GM19397 (cell line): ENCODE measurements around the gene HNRNPAB.
"Not testable (repeated sequence)": the region's sequence is repeated elsewhere in the genome, so short reads cannot be mapped to it uniquely, and the experiment has no call there.

Experiments
- ATAC-seq: cut with Tn5 transposase; IDR thresholded peaks from one replicate; pipeline ENCODE4 v1.9.1; 2021; ENCODE audit warnings: mild to moderate bottlenecking, moderate library complexity; ENCODE audit not compliant: unreplicated experiment

The HNRNPAB gene

DNA sequence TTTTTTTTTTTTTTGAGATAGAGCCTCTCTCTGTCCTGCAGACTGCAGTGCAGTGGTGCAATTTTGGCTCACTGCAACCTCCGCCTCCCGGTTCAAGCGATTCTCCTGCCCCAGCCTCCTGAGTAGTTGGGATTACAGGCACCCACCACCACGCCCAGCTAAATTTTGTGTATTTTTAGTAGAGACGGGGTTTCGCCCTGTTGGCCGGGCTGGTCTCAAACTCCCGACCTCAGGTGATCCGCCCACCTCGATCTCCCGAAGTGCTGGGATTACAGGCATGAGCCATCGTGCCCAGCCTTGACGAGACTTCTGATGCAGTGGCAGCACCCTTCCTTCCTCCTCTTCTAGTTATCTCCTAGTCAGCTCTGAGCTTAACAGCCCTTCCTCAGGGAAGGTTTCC, 24.8 kb downstream of the HNRNPAB start:
- ATAC-seq: not testable (repeated sequence)

DNA sequence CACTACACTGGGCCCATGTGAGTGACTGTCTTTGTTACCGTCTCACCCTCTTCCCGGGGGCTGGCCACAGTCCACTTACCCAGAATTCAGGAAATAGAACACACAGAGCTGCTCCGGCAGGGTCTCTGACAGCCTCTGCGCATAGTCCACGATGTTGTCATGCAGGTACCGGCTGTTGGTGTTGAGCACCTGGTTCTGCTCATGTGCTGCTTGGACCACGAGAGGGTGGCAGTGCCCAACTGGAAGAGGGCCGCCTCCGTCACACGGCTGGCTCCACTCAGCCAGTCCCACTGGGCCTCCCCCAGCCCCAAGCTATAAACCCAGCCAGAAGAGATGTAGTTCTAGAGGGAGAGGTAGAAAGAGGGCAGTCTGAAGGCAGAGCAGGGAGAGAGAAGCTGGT, 25.5 kb downstream of the HNRNPAB start:
- ATAC-seq: no peak

DNA sequence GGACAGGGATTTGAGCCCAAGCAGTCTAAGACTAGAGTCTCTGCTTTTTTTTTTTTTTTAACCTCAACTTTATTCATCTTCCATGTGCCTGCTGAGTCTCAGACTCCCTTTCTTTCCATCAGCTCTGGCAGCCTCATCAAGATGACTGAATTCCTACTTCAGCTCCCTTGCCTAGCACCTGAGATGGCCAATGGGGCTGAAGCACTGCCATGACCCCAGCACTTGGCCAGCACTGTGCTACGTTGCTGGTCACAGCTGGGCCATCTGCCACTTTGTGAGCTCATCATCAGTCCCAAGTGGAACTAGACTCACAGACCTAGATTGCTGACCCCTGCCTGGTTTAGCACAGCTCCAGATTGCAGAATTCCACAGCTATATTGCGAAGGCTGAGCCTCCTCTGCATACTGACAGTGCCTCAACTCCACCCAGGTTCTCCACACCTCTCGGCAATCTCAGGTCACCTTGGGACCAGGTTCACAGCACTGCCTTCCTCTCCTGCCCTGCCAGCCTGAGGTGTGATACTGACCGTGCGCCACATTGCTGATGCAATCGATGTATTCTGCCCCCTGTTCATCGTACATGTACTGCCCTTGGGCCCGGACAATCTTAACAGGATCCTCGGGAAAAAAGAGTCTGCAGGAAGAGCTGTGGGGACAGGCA, 26.7 kb downstream of the HNRNPAB start:
- ATAC-seq: no peak

DNA sequence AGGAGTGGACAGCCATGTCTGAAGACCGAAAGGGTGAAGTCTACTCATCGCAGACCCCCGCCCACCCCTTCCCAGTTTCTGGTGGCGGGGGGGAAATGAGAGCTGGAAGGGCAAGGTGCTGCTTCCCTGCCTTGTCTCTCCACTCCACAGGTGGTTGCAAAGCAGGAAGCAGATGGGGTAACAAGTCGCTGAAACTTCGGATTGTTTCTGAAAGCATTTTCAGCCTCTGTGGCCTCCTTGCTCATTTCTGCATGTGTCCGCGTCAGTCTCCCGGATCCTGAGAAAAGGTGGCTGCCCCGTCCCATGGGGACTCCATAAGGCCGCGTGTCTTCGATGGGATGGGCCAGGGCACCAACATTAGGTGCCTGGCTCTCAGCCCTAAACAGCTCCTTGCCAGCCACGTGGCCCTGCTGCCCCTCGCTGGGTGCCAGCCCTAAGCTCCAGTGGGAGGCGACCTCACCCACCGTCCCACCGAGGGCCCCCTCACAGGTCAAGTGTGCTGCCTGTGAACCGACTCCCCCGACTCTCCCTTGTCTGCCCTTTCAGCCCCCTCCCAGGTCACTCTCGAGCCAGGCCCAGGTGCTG, 27.3 kb downstream of the HNRNPAB start:
- ATAC-seq: no peak

DNA sequence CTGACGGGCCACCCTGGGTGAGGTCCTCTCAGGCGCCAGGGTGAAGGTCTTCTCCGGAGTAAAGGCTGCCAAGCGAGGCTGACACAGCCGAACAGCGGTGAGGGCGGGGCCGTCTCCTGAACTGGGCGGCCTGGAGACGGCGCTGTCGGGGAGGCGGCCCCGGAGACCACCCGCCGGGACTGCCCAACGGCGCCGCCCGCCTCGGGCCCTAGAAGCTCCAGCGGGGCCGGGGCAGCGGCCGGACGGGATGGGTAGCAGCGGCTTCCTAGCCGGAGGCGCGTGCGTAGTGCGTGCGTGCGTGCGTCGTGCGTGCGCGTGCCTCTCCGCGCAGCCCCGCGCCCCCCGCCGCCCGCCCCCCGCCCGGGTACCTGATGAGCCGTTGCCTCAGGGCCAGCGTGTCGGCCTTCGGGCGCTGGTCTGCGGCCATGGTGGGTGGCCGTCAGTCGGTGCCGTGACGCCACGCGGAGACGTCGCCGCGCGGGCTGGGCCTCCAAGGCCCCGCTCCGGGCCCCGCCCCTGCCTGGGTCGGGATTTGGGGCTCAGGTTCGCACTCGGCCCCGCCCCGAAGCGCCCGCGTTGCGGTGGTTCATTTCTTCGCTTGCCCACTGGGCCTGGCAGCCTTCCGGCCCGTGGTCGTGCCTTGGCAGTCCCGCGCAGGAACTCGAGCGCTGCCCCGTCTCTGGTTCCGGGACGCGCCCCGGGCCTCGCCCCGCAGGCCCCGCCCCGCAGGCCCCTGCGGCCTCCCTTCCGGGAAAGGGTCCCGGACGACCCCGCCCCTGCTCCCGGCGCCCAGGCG, 28.0 kb downstream of the HNRNPAB start, which contains the start of gene PHYKPL:
Gene PHYKPL, minus strand, starts transcription at position 679 of the 796 bp plus-strand sequence. Its CDS starts 252 bp downstream, at position 427.
- ATAC-seq: peak; percentile 71

DNA sequence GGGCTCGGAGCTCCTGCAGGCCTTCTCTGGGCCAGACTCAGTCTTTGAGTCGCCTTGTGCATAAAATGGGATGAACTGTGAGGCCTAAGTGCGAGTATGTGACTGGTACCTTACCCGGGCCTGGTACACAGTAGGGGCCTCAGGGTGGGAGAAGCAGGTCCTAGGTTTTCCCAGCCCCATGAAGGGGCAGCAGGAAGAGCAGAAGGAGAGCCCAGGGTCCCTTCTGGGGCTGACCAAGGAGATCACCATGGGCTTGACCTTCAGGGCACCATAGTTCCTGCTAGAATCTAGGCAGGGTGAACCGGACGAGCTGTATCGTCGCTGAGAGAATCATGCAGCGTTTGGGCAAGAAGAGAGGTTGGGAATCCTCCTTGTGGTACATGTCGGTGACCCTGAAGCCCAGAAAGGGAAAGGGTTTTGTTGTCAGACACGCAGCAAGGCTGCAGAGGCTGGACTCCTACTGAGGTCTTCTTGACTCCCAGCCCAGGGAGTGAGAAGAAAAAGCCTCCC, 28.6 kb downstream of the HNRNPAB start:
- ATAC-seq: no peak

DNA sequence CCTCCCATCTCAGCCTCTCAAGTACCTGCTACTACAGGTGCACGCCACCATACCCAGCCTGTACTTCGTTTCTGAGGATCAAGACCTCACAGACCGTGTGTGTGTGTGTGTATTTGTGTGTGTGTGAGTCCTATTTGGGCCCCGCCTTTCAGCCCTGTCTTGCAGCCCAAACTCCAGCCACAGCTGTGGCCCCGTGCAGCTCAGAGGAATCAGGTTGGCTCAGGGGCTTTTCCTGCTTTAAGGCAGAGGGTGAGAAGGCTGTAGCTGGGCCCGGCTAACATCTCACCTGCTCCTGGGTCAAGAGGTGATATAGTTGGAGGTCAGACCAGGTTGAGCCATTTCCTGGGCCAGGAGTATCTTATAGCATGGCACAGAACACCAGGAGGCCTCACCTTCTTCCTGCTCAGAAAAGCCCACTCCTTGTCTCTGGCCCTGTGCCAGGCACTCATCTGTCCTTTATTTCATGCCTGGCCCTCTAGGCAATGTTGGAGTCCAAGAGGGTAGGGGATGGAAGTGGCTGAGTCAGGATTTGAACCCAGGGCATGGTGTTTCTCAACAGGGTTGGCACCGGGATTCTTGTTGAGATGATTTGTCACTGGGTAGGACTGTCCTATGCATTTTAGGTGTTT, 29.9 kb downstream of the HNRNPAB start:
- ATAC-seq: no peak

DNA sequence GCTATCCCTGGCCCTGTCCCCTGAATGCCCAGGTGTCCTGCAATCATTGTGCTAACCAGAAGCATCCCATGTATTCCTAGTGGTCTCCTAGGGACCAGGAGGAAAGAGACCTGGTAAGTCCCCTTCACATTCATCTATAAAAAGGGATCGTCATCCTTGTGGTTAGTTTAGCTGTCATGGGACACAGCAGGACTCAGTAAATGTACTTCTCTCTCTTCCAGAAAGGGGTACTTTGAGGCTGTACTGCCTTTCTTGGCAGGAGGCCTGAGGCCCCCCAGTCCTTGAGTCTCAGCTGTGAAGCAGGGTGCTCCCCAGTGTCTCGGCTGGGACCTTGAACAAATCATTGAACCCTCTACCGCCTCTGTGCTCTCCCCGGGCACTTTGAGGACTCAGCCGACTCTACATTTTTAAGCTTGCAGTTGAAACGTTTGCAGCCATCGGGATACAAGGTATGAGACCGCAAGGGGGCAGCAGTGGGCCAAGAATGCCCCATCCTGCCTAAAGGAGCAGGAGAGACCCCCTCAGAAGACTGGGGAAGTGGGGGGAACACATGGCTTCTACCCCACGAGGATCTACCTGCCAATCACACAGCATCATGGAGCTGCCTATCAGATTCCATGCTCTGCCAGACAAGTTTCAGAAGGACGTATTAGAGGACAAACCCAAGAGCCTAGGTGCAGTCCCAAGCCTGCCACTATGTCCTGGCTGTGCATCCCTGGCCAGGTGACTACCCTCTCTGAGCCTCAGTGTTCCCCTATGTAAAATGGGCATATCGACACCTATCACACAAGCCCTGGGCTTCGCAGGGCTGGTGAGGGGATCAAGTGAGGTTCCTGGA, 30.6 kb downstream of the HNRNPAB start:
- no peak for ATAC-seq

DNA sequence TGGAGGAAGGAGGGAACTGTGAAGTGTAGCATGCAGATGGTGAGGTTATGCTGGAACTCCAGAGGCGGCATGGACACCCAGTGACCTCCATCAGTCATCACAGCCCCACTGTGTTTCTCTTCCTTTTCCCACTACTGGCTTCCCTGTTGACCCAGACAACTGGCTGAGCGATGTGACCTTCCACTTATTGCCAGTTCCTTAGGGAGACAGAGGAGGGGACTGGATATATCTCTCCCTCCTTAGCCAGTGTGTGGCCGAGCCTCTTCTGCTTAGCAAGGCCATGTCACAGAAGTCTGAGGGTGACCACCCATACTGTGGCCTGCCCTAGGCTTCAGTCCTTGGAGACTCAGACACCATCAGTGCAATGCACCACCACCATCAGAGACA, 31.2 kb downstream of the HNRNPAB start:
- no peak for ATAC-seq

DNA sequence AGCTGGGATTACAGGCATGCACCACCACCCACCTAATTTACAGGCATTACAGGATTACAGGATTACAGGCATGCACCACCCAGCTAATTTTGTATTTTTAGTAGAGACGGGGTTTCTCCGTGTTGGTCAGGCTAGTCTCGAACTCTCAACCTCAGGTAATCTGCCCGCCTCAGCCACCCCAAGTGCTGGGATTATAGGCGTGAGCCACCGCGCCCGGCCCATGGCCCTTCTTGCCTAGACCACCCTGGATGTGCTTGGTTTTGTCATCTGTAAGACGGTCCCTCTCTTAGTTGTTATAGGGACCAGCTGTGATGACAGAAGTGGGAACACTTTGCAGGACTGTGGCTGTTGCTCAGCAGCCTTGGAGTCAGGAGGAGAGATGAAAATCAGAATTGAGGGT, 31.8 kb downstream of the HNRNPAB start:
- no peak for ATAC-seq

DNA sequence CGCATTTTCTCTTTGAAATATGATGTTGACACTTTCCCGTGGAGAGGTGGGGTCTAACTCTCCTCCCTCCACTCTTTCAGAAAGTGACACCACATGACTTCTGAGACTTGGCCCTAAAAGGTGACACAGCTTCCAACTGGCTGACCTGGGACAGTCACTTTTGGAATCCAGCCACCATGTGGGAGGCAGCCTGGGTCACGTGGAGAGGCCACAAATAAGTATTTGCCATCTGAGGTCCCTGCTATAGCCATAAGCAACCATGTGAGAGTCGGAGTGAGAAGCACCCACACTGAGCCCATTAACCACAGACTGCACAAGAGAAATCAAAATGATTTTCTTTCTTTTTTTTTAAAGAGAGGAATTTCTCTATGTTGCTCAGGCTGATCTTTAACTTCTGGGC, 32.3 kb downstream of the HNRNPAB start:
- no peak for ATAC-seq

DNA sequence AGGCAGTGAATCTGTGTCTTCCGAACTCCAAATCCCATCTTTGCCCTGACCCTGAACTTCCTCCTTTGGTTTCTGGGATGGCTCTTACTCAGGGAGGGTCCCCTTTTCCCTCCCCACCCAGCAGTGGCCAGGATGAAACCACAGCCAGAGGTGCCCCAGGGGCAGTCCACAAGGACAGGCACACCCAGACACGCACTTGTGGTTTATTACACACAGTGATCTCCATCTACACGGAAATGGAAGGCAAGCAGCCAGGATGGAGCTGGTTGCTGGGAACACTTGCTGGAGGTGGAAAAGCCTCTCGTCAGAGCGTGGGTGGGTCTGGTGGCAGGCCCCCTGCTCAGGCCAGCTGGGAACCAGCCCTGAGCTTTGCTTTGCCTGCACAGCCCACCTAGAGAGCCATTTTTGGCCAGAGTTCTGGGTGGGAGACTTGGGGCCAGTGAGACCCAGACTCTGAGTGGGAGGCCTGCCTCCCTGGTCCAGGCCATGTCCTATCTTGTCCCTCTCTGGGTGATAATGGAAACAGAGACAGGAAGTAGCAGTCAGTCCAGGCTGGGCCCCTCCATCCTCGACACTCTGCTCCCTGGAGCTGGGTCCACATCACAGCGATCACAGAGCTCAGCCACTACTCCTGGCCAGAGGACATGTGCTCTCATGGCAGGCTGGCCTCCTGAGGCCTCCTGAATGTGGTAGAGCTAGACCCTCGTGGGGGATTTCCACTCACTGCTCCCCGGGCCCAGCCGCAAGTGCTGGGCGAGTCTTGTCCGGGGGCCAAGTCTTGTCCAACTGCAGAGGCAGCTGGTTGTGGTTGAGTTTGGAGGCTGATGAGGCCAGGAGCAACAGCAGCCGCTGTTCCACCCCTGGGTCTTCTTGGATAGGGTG, 33.3 kb downstream of the HNRNPAB start:
- no peak for ATAC-seq

DNA sequence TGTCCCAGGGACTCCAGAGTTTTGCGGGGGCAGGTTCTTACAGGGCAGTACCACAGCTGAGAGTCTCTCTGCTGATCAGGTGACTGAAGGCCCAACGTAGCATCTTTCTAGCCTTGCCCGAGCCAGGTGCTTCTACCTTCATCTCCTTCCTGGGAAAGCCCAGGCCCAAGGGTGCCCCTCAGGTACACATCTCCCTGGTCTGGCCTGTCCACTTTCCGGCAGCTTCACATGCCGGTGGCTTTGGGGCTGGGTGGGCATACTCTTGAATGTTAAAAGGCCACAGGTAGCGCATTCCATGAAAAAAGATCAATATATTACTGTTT, 33.9 kb downstream of the HNRNPAB start:
- ATAC-seq: no peak

DNA sequence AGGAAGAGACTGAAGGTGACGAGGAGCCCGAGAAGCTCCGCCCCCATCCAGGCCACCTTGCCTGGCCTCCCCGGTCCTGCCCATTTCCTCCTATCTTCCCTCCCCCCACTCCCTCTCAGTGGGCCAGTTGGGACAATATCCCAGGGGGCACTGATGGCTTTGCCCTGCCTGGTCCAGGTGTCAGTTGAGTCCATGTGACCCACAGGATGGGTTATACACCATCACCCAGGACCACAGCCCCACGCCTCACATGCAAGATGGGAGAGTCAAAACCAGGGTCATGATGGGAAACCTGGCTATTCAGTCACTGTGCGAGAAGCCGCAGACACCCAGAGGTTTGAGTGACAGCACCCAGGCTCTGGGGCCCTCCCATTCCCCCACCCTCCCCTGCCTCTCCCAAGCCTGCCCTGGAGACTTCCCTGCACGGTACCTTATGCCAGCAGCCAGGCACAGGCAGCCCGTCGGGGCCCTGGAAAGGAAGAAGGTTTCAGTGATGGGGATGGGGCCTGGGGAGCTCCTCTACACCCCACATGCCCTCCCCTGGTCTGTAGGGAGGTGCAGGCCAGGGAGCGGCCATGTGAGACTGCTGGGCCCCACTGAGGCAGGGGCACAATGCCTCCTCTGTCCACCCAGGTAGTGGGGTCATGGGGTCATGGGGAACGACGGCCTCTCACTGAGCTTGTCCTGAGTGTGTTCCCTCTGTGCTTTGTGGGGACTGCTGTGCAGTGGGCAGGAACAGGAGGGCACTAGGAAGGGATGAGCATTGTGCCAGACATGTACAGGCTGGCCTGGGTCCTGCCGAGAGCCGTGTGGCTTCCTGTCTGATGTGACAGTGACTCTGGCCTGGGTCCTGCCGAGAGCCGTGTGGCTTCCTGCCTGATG, 34.6 kb downstream of the HNRNPAB start:
- ATAC-seq: no peak

DNA sequence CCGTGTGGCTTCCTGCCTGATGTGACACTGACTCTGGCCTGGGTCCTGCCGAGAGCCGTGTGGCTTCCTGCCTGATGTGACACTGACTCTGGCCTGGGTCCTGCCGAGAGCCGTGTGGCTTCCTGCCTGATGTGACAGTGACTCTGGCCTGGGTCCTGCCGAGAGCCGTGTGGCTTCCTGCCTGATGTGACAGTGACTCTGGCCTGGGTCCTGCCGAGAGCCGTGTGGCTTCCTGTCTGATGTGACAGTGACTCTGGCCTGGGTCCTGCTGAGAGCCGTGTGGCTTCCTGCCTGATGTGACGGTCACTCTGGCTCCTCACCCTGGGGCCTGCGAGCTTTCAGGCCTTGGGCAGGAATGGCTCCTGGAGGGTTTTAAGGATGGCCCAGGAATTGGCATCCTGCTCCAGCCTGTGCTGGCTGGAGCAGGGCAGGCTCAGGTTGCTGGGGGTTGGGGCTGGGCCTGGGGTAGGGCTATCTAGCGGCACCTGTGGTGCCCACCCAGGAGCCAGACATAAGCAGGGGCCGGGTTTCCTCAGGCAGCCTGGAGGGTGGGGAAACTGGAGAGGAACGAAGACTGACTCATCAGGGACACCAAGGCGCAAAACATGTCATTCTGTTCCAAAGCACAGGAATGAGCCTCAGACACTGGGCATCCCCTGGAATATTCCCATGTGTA, 35.4 kb downstream of the HNRNPAB start:
- not testable (repeated sequence) for ATAC-seq

DNA sequence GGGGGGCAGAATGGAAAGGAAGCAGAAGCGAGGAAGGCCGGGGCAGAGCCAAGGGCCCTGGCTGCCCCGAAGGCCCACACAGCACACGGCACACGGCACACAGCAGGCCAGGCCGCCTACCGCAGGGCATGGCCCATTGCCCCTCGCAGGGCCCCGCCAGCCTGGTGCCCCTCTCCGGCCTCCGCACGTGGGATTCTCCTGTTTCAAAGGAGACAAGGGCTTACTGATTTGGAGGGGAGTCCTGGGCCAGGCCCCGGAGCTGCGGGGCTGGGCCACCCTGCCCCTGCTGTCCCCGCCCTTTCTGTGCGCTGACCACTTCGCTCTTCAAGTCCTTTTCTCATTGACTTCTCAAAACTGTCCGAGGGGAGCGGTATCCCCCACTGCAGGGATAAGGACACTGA, 36.0 kb downstream of the HNRNPAB start:
- ATAC-seq: no peak

DNA sequence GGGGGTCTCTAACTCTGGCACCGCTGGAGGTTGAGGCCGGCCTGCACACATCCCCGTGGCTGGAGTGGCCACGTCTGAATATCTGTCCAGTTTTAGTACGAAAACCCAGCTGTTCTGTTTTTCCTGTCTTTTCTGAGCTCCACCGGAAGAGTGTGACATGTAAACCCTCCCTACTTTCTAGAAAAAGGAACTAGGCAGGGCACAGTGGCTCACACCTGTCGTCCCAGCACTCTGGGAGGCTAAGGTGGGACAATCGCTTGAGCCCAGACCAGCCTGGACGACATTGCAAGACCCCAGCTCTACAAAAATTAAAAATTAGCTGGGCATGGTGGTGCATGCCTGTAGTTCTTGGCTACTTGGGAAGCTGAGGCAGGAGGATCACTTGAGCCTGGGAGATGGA, 36.4 kb downstream of the HNRNPAB start:
- ATAC-seq: no peak

DNA sequence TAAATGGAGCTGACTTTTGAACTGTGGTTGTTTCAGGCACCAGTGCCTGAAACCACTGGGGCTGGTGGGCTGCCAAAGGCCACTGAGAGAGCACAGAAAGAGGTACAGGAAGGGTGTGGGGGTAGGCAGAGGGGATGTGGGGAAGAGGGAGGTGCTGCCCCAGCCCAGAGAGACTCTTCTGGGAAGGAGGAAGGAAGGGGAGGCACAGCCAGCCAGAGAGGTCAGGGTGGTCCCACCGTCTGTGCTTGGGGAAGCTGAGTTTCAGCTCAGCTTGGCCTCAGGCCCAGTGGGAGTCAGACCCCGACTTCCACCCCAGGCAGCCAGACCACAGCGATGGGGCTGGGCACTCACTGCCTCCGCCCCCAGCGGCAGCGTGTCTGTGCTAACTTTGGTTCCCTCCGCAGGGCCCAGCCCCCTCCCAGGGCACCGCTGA, 36.9 kb downstream of the HNRNPAB start:
- ATAC-seq: no peak
